Measurements from ENCODE around the gene LETM1. TPM values are rescaled to one million over a fixed set of nuclear protein-coding genes. Genes with fewer than 3 reads are reported as not detected.
A peak's percentile ranks its signal among the peaks of the same experiment; 100 is the strongest.

The LETM1 gene
- total and polyA plus RNA-seq, 2 experiments from 2014 or later = 22.5 to 53.3 TPM

GRCh38 chr4:1796486-1797204 is 59.3 kb downstream of the LETM1 start:
- Histone ChIP-seq H3K9me3 (ENCODE audit: low read depth) (no peaks in the 10 kb centered on the region), H3K36me3 (no peaks in the 10 kb centered on the region), H3K4me1 (ENCODE audit: low read depth) (peaks cover 14% of the 10 kb centered on the region), H3K4me3 (no peak overlapping the region), H3K27ac (no peak overlapping the region), H3K27me3 (no peaks in the 10 kb centered on the region)
- TF ChIP-seq CTCF (IDR thresholded peaks at IDR 0.05; ENCODE audit: low read depth, low read length) = no peak
- no peak for DNase-seq (ENCODE audit: low read depth in 1 of 2, low spot score in 1 of 2)

GRCh38 chr4:1795299-1796195 is 60.4 kb downstream of the LETM1 start:
- no peak for TF ChIP-seq CTCF (IDR thresholded peaks at IDR 0.05; ENCODE audit: low read depth, low read length)
- Histone ChIP-seq H3K4me1 (ENCODE audit: low read depth) (peaks cover 14% of the 10 kb centered on the region), H3K27me3 (no peaks in the 10 kb centered on the region), H3K36me3 (no peaks in the 10 kb centered on the region), H3K9me3 (ENCODE audit: low read depth) (no peaks in the 10 kb centered on the region), H3K4me3 (peak overlapping the region; percentile 54), H3K27ac (no peak overlapping the region)
- no peak for DNase-seq (ENCODE audit: low read depth in 1 of 2, low spot score in 1 of 2)

- Histone ChIP-seq H3K4me3 (peak overlapping the region; percentile 54), H3K27me3 (no peaks in the 10 kb centered on the region), H3K36me3 (no peaks in the 10 kb centered on the region), H3K4me1 (ENCODE audit: low read depth) (peaks cover 14% of the 10 kb centered on the region), H3K27ac (no peak overlapping the region), H3K9me3 (ENCODE audit: low read depth) (no peaks in the 10 kb centered on the region)
- no peak for TF ChIP-seq CTCF (IDR thresholded peaks at IDR 0.05; ENCODE audit: low read depth, low read length)
- DNase-seq (ENCODE audit: low read depth in 1 of 2, low spot score in 1 of 2) = peak in 1 of 2 donors; percentile 23
Measured at GRCh38 chr4:1794809-1795298, 61.1 kb downstream of the LETM1 start.

- no peak for TF ChIP-seq CTCF (IDR thresholded peaks at IDR 0.05; ENCODE audit: low read depth, low read length)
- peak overlapping the region; percentile 54 for H3K4me3 ChIP-seq
- no peaks in the 10 kb centered on the region for H3K27me3 ChIP-seq
- peak in 1 of 2 donors; percentile 57 for DNase-seq (ENCODE audit: low read depth in 1 of 2, low spot score in 1 of 2)
- H3K27ac ChIP-seq = no peak overlapping the region
- H3K36me3 ChIP-seq = no peaks in the 10 kb centered on the region
- no peaks in the 10 kb centered on the region for H3K9me3 ChIP-seq (ENCODE audit: low read depth)
- H3K4me1 ChIP-seq (ENCODE audit: low read depth) = peaks cover 14% of the 10 kb centered on the region
Measured at GRCh38 chr4:1793940-1794808, 61.8 kb downstream of the LETM1 start.

GRCh38 chr4:1793496-1793840 is 62.5 kb downstream of the LETM1 start:
- Histone ChIP-seq H3K4me3 (peak overlapping the region; percentile 54), H3K4me1 (ENCODE audit: low read depth) (peaks cover 14% of the 10 kb centered on the region), H3K36me3 (no peaks in the 10 kb centered on the region), H3K27ac (peak overlapping the region; percentile 69), H3K9me3 (ENCODE audit: low read depth) (no peaks in the 10 kb centered on the region), H3K27me3 (no peaks in the 10 kb centered on the region)
- no peak for TF ChIP-seq CTCF (IDR thresholded peaks at IDR 0.05; ENCODE audit: low read depth, low read length)
- peak; percentile 42 to 63 for DNase-seq (ENCODE audit: low read depth in 1 of 2, low spot score in 1 of 2)
